Activated T-helper 9 cell treated with anti-CD3 and anti-CD28 coated beads, Interleukin-2, amount 50 U/mL, for 16 hours (primary cell): ENCODE data around the gene DRG2.

Source experiments
- DNase-seq: peaks from one replicate; pipeline ENCODE4 v3.0.0-alpha.2; 2020; ENCODE audit warnings: low read depth

Gene DRG2

DNA sequence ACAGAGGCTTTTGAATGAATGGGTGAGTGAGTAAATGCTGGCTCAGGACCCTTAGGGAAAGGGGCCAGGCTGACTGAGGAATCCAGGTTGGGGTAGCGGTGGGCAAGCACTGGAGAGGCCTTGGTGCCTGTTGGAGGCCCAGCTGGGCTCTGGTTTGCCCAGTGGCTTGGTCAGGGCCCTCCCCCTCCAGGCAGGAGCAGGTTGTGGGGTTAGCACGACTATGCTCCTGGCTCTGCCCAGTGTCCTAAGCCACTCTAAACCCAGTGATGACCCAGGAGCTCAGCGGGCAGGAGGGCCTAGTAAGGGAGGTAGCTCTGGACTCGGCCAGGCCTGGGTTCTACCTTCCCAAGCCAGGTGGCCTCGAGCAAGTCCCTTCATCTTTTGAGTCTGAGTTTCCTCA, 28.3 kb downstream of the DRG2 start:
- DNase-seq: no peak

DNA sequence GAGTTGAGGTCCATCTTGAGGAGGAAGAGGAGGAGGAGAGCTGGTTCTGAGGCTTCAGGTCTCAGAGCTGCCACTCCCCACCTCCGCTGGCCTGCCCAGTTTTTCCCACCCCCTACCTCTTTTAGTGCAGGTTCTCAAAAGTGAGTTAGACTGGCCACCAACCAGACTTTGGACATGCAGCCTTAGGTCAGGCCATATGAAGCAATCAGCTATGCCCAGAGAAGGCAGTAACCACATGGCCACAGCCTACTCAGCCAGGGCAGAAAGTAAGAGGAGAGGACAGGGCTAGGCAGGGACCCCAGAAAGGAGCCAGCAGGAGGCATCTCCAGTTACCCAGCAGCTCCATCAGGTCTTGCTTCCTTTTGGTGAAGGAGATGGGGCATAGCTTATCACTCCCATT, 29.8 kb downstream of the DRG2 start:
- no peak for DNase-seq

DNA sequence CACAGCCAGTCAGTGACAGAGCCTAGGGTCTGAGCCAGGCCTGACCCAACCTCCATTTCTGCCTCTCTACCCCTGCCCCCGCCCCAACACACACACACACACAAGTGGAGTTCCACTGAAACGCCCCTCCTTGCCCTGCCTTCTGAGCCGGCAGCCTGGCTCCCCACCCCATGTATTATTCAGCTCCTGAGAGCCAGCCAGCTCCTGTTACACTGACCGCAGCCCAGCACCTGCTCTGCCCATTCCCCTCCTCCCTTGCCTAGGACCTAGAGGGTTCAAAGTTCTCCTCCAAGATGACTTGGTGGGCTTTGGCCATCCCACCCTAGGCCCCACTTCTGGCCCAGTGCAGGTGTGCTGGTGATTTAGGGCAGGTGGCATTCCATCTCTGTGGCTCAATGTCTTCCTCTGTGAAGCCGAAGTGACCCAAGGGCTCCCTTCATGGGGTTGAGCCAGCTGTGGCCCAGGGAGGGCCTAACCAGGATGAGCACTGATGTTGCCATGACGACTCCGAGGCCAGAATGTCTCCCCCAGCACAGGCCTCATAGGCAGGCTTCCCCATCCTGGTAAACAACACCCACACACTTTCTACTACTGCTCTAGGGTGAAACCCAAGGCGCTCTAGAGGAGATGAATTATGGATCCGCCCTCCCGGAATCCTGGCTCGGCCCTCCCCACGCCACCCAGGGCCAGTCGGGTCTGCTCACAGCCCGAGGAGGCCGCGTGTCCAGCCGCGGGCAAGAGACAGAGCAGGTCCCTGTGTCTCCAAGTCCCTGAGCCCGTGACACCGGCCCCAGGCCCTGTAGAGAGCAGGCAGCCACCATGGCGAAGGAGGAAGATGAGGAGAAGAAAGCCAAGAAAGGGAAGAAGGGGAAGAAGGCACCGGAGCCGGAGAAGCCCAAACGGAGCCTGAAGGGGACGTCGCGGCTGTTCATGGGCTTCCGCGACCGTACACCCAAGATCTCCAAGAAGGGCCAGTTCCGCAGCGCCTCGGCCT, 30.5 kb downstream of the DRG2 start:
- no peak for DNase-seq

DNA sequence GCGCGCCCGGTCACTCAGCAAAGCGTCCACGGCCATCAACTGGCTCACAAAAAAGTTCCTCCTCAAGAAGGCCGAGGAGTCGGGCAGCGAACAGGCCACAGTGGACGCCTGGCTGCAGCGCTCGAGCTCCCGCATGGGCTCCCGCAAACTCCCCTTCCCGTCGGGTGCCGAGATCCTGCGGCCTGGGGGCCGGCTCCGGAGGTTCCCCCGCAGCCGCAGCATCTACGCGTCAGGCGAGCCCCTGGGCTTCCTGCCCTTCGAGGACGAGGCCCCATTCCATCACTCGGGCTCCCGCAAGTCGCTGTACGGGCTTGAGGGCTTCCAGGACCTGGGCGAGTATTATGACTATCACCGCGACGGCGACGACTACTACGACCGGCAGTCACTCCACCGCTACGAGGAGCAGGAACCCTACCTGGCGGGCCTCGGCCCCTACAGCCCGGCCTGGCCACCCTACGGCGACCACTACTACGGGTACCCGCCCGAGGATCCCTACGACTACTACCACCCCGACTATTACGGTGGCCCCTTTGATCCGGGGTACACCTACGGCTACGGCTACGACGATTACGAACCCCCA, 31.5 kb downstream of the DRG2 start:
- DNase-seq: no peak

DNA sequence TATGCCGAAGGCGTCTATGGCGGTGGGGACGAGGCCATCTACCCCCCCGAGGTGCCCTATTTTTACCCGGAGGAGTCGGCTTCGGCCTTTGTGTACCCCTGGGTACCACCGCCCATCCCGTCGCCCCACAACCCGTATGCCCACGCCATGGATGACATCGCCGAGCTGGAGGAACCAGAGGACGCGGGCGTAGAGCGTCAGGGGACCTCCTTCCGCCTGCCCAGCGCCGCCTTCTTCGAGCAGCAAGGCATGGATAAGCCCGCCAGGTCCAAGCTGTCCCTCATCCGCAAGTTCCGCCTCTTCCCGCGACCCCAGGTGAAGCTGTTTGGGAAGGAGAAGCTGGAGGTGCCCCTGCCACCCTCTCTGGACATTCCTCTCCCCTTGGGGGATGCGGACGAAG, 32.2 kb downstream of the DRG2 start:
- no peak for DNase-seq

DNA sequence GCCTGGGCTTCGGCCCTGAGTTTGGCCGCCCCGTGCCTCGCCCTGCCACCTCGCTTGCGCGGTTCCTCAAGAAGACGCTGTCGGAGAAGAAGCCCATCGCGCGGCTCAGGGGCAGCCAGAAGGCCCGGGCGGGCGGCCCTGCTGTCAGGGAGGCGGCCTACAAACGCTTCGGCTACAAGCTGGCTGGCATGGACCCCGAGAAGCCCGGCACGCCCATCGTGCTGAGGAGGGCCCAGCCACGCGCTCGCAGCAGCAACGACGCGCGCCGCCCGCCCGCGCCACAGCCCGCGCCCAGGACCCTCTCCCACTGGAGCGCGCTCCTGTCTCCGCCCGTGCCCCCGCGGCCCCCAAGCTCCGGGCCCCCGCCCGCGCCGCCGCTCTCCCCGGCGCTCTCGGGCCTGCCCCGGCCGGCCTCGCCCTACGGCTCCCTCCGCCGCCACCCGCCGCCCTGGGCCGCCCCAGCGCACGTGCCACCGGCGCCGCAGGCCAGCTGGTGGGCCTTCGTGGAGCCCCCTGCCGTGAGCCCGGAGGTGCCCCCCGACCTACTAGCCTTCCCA, 32.8 kb downstream of the DRG2 start:
- DNase-seq: no peak

DNA sequence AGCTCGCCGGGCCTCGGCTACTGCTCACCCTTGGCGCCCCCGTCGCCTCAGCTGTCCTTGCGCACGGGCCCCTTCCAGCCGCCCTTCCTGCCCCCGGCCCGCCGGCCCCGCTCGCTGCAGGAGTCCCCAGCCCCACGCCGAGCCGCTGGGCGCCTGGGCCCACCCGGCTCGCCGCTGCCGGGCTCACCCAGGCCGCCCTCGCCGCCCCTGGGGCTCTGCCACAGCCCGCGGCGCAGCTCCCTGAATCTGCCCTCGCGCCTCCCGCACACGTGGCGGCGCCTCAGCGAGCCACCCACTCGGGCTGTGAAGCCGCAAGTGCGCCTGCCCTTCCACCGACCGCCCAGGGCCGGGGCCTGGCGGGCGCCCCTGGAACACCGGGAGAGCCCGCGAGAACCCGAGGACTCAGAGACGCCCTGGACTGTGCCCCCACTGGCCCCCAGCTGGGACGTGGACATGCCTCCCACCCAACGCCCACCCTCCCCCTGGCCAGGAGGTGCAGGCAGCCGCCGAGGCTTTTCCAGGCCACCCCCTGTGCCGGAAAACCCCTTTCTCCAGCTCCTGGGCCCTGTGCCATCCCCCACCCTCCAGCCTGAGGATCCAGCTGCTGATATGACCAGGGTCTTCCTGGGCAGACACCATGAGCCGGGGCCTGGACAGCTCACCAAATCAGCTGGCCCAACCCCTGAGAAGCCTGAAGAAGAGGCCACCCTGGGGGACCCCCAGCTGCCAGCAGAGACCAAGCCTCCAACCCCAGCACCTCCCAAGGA, 33.6 kb downstream of the DRG2 start:
- no peak for DNase-seq

DNA sequence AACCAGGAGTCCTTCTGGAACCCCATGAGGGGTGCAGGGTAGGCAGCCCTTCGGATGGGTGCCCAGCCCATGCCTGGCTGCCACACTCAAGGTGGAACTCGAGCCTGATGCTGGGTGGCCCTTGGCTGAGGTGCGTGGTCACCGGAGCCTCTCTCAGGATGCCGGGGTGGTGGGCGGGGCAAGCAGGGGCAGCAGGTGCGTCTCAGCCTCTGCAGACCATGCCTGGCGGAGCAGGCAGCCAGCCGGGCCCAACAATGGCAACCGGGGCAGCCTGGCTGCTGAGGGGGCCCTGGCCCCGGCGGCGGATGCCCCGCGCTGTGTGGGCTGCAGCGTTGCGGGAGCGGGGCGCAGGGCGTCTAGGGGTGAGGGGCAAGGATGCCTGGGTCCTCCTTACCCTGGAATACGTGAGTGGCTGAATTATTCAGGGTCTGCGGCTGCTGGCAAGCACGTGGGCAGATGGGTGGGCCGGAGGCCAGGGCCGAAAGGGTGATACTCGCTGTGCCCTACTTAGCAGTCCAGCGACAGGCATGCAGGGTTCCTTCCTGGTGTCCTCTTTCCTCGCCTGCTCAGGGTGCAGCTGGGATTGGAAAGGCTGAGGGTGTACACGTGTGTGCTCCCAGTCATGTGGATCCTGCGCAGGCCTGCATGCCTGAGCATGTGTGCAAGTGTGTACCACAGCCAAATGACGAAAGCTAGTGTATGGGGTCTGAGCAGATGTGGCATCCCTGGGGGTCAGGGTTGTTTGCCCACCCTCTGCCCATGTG, 35.4 kb downstream of the DRG2 start:
- no peak for DNase-seq

DNA sequence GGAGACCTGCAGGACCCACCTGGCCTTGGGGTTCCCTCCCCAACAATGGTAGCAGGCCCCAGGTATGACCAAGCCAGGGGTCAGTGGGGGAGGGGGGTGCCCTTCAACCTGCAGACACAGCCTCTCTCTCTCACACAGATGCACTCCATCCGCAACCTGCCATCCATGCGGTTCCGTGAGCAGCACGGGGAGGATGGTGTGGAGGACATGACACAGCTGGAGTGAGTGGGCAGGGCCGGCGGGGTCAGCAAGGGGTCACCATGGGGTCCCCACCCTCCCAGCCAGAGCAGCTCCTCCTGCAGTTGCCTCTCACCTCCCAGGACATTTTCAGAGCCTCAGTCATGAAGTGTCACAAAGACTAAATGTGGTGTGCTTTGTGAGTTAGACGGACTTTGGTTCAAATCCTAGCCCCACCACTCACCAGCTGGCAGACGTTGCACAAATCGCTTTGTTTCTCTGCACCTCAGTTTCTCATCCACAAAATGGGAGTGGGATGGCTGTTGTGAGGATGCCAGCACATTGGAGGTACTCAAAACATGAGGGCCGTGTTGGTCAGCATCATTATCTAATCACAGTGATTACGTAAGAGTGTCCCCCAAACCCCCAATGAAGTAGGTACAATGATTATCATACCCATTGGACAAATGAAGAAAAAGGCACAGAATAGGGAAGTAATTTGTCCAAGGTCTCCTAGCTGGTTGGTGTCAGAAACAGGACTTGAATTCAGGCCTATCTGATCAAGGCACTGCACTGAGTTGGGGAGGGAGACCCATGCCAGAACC, 36.8 kb downstream of the DRG2 start:
- no peak for DNase-seq

DNA sequence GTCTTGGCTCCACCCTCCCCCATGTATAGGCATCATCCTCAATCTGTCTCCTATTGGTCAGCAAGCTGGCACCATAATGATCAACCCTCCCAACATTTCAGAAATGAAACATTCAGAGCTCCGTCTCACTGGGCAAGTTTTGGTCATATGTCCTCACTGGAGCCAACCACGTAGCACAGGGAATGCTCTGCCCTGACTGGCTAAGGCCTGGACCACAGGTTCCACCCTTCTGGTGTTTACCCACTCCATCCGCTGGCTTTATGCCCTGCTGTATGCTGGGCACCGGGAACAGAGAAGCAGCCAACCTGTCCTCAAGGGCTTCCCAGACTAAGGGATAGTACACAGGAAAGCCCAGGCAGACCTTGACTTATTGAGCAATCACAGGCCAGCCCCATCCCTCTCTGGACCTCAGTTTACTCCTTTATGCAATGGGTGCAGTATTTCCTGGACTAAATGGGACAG, 41.3 kb downstream of the DRG2 start:
- no peak for DNase-seq

DNA sequence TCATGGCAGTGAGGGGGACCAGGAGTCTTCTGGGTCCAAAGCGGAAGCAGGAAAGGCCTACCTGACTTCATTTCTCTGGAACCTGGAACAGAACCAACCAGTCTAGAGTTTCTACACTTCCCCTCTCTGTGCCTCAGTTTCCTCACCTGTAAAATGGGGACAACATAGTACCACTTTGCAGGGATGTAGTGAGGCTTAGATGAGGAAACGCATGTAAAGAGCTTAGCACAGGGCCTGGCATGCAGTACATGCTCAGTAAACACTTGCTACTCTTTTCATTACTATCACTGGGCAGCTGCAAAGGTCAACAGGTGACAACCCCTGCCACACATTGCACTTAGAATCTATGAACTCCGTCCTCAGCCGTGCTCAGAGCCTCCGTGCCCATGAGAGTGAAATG, 45.0 kb downstream of the DRG2 start:
- no peak for DNase-seq

DNA sequence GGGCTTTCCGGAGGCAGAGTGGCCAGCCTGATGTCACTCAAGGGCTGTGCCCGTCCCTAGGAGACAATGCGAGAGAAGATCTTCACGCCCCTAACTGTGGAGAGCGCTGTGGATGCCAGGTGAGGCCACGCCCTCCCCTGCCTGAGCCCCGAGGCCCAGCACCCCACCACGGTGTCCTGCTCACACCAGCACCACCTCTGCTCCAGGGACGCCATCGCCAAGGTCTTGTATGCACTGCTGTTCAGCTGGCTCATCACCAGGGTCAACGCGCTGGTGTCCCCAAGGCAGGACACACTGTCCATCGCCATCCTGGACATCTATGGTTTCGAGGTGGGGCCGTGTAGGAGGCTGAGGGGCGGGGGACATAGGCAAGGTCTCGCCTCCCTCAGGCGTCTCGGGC, 48.6 kb downstream of the DRG2 start:
- DNase-seq: no peak

DNA sequence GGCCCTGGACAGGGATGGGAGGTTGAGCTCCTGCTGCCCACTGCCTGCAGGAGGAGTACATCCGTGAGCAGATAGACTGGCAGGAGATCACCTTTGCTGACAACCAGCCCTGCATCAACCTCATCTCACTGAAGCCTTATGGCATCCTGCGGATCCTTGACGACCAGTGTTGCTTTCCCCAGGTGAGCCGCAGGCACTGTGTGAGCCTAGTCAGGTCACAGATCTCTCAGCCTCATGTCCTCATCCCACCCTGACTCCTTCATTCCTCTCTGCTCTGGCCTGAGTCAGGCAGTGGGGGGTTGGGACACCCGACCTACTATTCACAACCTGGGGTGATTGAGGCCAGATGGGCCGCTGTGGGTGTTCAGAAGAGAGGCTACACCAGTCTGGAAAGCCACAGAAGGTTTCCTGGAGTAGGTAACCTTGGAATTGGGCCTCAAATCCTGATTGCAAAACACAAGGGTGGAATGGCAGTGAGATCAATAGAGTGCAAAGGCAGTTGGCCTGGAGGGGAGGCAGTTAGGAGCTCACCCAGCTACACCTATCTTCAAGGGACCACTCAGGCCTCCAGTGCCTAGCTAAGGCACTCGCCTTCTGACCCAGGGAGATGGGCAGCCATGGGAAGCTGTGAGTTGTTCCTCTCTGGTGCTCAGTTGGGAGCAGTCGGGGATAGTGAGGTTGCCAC, 50.5 kb downstream of the DRG2 start:
- no peak for DNase-seq

DNA sequence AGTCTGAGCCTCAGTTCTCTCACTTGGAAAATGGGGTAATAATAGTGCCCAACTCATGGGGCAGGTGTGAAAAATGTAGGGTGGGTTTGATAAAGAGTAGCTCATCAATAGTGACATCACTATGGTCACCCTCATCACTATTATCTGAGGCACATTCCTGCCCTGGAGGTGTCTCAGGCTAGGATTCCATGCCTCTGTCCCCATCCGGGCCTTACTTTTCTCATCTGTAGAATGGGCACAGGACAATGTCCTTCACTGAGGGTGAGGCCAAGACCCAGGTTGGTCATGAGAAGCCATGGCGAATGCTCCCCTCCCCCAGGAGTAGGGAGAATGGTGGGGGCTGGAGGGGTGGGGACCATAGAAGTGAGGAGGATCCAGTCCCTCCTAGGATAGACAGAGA, 51.3 kb downstream of the DRG2 start:
- no peak for DNase-seq

DNA sequence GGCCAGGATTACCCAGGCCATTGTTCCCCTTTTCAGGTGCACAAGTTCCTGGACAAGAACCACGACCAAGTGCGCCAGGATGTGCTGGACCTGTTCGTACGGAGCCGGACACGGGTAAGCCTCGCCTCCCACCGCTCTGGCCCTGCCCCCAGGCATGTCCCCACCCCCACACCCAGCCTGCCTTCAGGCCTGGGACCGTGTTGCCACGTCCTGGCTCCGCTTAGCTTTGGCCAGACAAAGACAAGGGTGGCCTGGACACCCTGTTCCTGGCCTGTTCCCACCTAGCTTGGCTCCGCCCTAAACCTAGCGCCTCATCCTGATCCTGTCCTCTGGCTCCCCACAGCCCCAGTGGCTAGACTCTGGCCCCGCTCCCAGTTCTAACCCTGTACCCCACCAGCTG, 51.8 kb downstream of the DRG2 start:
- DNase-seq: no peak

DNA sequence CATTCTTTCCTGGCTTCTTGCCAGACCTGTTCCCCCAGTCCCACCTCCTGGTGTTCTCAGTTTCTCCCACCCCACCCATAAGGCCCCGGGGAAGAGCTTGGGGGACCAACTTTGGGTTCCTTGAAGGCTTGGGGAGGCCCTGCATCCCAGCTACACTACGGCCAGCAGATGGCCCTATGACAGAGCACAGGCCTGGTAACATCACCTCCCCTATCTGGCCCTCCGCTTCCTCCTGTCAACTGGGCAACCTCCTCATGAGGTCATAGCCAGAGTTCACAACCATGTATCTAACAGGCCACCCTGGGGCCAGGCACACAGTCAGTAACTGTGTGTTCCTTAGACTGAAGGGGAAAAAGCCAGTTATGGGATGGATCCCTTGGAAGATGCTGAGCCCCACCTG, 52.2 kb downstream of the DRG2 start:
- DNase-seq: no peak

DNA sequence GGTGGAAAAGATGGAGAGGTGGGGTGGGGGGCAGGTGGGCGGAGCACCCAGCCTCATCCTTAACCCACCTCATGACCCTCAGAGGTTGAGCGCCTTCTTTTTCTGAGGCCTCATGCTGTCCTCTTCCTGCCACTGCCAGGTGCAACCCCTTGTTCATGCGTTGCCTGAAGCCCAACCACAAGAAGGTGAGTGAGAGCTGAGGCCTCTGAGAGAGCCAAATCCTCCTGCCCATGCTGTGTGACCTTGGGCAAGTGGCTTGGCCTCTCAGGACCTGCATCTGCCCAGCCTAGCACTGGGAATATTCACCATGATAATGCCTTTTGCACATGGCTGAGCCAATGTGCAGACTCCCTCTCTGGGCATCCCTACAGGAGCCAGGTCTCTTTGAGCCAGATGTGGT, 52.9 kb downstream of the DRG2 start:
- no peak for DNase-seq

DNA sequence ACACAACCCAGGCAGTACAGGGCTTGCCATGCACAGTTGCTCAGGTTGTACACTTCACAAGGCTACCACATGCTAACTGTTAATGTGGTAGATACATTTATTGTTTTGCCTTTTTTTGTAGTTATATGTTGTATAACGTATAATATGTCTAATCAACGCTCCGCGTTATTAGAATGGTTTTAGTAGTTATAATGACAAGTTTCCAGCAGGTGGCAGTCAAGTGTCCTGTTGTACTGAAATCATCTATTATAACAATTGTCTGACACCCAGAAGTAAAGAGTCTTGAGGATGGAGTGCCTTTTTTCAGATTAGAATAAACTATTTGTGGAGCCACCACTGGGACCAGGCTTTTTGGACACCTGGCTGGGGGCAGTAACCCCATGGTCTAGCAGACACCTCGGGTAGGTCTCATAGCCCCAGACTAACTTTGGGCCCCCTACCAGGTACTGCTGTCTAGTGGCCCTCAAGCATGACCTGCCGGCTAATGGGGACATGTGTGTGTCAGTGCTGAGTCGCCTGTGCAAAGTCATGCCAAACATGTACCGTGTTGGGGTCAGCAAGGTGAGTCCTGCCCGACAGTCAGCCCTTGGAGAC, 53.6 kb downstream of the DRG2 start:
- no peak for DNase-seq

DNA sequence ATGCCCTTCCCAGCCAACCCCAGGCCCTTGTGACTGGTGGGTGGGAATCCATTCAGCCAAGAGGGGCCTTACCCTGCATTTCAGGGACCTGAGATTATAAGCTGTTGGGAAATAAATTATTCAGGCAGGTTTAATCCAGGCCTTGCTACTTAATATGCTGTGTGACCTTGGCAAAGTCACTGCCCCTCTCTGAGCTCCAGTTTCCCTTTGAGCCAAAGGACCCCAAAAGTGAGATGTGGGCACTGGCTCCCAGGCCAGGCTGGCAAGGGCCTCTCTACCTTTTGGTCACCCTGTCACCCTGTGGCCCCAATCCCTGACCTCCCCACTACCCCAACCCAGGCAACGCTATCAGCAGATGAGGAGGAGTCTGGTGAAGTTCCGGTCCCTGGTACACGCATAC, 54.7 kb downstream of the DRG2 start:
- no peak for DNase-seq
